IMR-90 (cell line): ENCODE measurements around the gene CAPS. TPM values are rescaled to one million over a fixed set of nuclear protein-coding genes. Genes with fewer than 3 reads are reported as not detected.
A peak's percentile ranks its signal among the peaks of the same experiment; 100 is the strongest.

ENCODE experiments used
- ATAC-seq: fragments of 200-7000 bp; cut with Tn5 transposase; 2 replicates; pipeline ENCODE4 v1.9.1; 2020; ENCODE audit warnings: low read depth, mild to moderate bottlenecking, moderate library complexity
- BruUV-seq: library from RNA; stranded (reverse); fragments of 400-500 nt; replicated peaks from 2 replicates; lab custom pipeline; 2021; lab: Mats Ljungman, UMichigan
- CTCF ChIA-PET: fragments of 300-600 bp; formaldehyde crosslinking; extraction: SDS; loops from one replicate; lab custom pipeline; 2021; ENCODE audit warnings: antibody characterized with exemption; lab: Yijun Ruan, JAX
- POLR2A ChIA-PET: fragments of 300-600 bp; sonication (Branson Sonifier 250); formaldehyde crosslinking; loops from one replicate; lab custom pipeline; 2022; ENCODE audit warnings: antibody characterized with exemption; ENCODE audit not compliant: unreplicated experiment; lab: Charles Lee
- DNase-seq: peaks from one replicate; pipeline ENCODE4 v3.0.0; 2013
- H2AFZ ChIP-seq: replicated peaks from 2 replicates; pipeline ENCODE3; 2013; ENCODE audit warnings: low read length, mild to moderate bottlenecking; ENCODE audit not compliant: poor library complexity
- H2AK5ac ChIP-seq: 2 replicates; pipeline ENCODE4 v1.6.1; 2013; ENCODE audit warnings: low read depth, low read length, inconsistent platforms
- H2AK9ac ChIP-seq: replicated peaks from 2 replicates; pipeline ENCODE3; 2013; ENCODE audit warnings: mild to moderate bottlenecking, low read depth, low read length, moderate library complexity; ENCODE audit not compliant: poor library complexity
- H2BK120ac ChIP-seq: 2 replicates; pipeline ENCODE4 v1.6.1; 2013; ENCODE audit warnings: low read depth, low read length, inconsistent platforms
- H2BK15ac ChIP-seq: 3 replicates; pipeline ENCODE4 v1.6.1; 2013; ENCODE audit warnings: low read depth, low read length, inconsistent platforms
- H2BK20ac ChIP-seq: 2 replicates; pipeline ENCODE4 v1.6.1; 2013; ENCODE audit warnings: low read depth, mild to moderate bottlenecking, inconsistent platforms, low read length, moderate library complexity
- H2BK5ac ChIP-seq: 2 replicates; pipeline ENCODE4 v1.6.1; 2013; ENCODE audit warnings: mild to moderate bottlenecking, low read depth, low read length, inconsistent platforms; ENCODE audit not compliant: poor library complexity, severe bottlenecking
- H3K14ac ChIP-seq: replicated peaks from 2 replicates; pipeline ENCODE4 v1.6.1; 2013; ENCODE audit warnings: low read depth, low read length, inconsistent platforms
- H3K18ac ChIP-seq: 2 replicates; pipeline ENCODE4 v1.6.1; 2013; ENCODE audit warnings: low read depth, low read length, control low read depth
- H3K23ac ChIP-seq: 2 replicates; pipeline ENCODE4 v1.6.1; 2013; ENCODE audit warnings: low read depth, low read length, inconsistent platforms
- H3K27ac ChIP-seq: 2 replicates; pipeline ENCODE4 v1.5.1; 2013; ENCODE audit warnings: mild to moderate bottlenecking, control low read depth, low read length; ENCODE audit not compliant: insufficient read depth
- H3K27me3 ChIP-seq: 2 replicates; pipeline ENCODE4 v1.6.1; 2013; ENCODE audit warnings: low read length; ENCODE audit not compliant: control insufficient read depth, insufficient read depth
- H3K36me3 ChIP-seq: 2 replicates; pipeline ENCODE4 v1.6.1; 2013; ENCODE audit warnings: low read length, mixed read lengths; ENCODE audit not compliant: control insufficient read depth, insufficient read depth
- H3K4ac ChIP-seq: 2 replicates; pipeline ENCODE4 v1.6.1; 2013; ENCODE audit warnings: low read depth, low read length, inconsistent platforms
- H3K4me1 ChIP-seq: 2 replicates; pipeline ENCODE4 v1.6.1; 2013; ENCODE audit warnings: low read length, mixed read lengths; ENCODE audit not compliant: control insufficient read depth, insufficient read depth
- H3K4me2 ChIP-seq: 2 replicates; pipeline ENCODE4 v1.6.1; 2013; ENCODE audit warnings: low read depth, mild to moderate bottlenecking, control low read depth, low read length, moderate library complexity
- H3K4me3 ChIP-seq: 2 replicates; pipeline ENCODE4 v1.5.1; 2013; ENCODE audit warnings: low read depth, mild to moderate bottlenecking, control low read depth, low read length, moderate library complexity; ENCODE audit not compliant: insufficient read depth
- H3K56ac ChIP-seq: 2 replicates; pipeline ENCODE4 v1.6.1; 2013; ENCODE audit warnings: low read length, inconsistent platforms; ENCODE audit not compliant: insufficient read depth; ENCODE audit errors: extremely low read depth
- H3K79me1 ChIP-seq, 2 experiments: 2 replicates each; pipeline ENCODE4 v1.6.1; 2013; ENCODE audit warnings: low read length in 2 of 2, inconsistent platforms in 1 of 2, low read depth in 1 of 2
- H3K9ac ChIP-seq: 2 replicates; pipeline ENCODE4 v1.6.1; 2013; ENCODE audit warnings: low read depth, low read length, control low read depth
- H3K9me1 ChIP-seq: 2 replicates; pipeline ENCODE4 v1.6.1; 2013; ENCODE audit warnings: low read length, inconsistent platforms; ENCODE audit not compliant: insufficient read depth
- H3K9me3 ChIP-seq: 2 replicates; pipeline ENCODE4 v1.6.1; 2013; ENCODE audit warnings: low read length; ENCODE audit not compliant: control insufficient read depth, insufficient read depth
- H4K20me1 ChIP-seq: 2 replicates; pipeline ENCODE4 v1.6.1; 2013; ENCODE audit warnings: low read length, inconsistent platforms; ENCODE audit not compliant: insufficient read depth
- H4K5ac ChIP-seq: 2 replicates; pipeline ENCODE4 v1.6.1; 2013; ENCODE audit warnings: mild to moderate bottlenecking, low read depth, low read length, control low read depth
- H4K8ac ChIP-seq, 2 experiments: 2 replicates each; pipeline ENCODE4 v1.6.1; 2013; ENCODE audit warnings: low read depth in 2 of 2, low read length in 2 of 2, control low read depth in 1 of 2, inconsistent platforms in 1 of 2
- H4K91ac ChIP-seq: 2 replicates; pipeline ENCODE4 v1.6.1; 2013; ENCODE audit warnings: low read depth, low read length, inconsistent platforms; ENCODE audit not compliant: insufficient read depth
- BHLHE40 ChIP-seq: fragments of 150-350 bp; IDR thresholded peaks from 2 replicates; pipeline ENCODE4 v1.6.1; 2016; ENCODE audit warnings: mild to moderate bottlenecking, low read depth, low read length
- CEBPB ChIP-seq: IDR thresholded peaks from 2 replicates; pipeline ENCODE4 v1.6.1; 2012; ENCODE audit warnings: low read depth, low read length, improper control_type of control experiment
- CHD1 ChIP-seq: IDR thresholded peaks from 2 replicates; pipeline ENCODE4 v1.6.1; 2012; ENCODE audit warnings: low read depth, low read length, improper control_type of control experiment
- FOS ChIP-seq: fragments of 150-350 bp; IDR thresholded peaks from 2 replicates; pipeline ENCODE4 v1.6.1; 2016; ENCODE audit warnings: low read depth, low read length
- MAFK ChIP-seq: IDR thresholded peaks from 2 replicates; pipeline ENCODE4 v1.6.1; 2012; ENCODE audit warnings: low read depth, low read length, improper control_type of control experiment
- MAZ ChIP-seq: IDR thresholded peaks from 2 replicates; pipeline ENCODE4 v1.6.1; 2012; ENCODE audit warnings: low read depth, mild to moderate bottlenecking, low read length, improper control_type of control experiment, moderate library complexity, borderline replicate concordance
- MXI1 ChIP-seq: IDR thresholded peaks from 2 replicates; pipeline ENCODE4 v1.6.1; 2012; ENCODE audit warnings: low read depth, mild to moderate bottlenecking, low read length, moderate library complexity, borderline replicate concordance
- NFE2L2 ChIP-seq: fragments of 150-350 bp; IDR thresholded peaks from 2 replicates; pipeline ENCODE4 v1.6.1; 2016; ENCODE audit warnings: low read depth, mild to moderate bottlenecking, low read length
- POLR2A ChIP-seq: IDR thresholded peaks from 2 replicates; pipeline ENCODE4 v1.6.1; 2012; ENCODE audit warnings: mild to moderate bottlenecking, low read depth, low read length
- RAD21 ChIP-seq: IDR thresholded peaks from 2 replicates; pipeline ENCODE4 v1.6.1; 2012; ENCODE audit warnings: low read length, improper control_type of control experiment
- RCOR1 ChIP-seq: IDR thresholded peaks from 2 replicates; pipeline ENCODE4 v1.6.1; 2012; ENCODE audit warnings: mild to moderate bottlenecking, low read length, improper control_type of control experiment; ENCODE audit not compliant: insufficient replicate concordance
- RFX5 ChIP-seq: IDR thresholded peaks from 2 replicates; pipeline ENCODE4 v1.8.0; 2012; ENCODE audit warnings: low read depth, mild to moderate bottlenecking, low read length, moderate library complexity
- SMC3 ChIP-seq: fragments of 150-350 bp; IDR thresholded peaks from 2 replicates; pipeline ENCODE4 v1.6.1; 2016; ENCODE audit warnings: low read depth, mild to moderate bottlenecking, antibody characterized with exemption, low read length, moderate library complexity
- WGBS, 2 experiments: methylation state at CpG; one replicate each; pipeline versions ENCODE4 v1.1.5 to v1.1.7; 2013; ENCODE audit warnings: missing lambda C conversion rate in 2 of 2; ENCODE audit not compliant: insufficient read length in 1 of 2; ENCODE audit errors: extremely low coverage in 2 of 2; 5-methylcytosine and 5-hydroxymethylcytosine counted together
- dilution Hi-C: fragments of 300-500 bp; cut with HindIII; formaldehyde crosslinking; loops from one replicate; pipeline ENCODE4 v1.14.3; 2018; ENCODE audit warnings: low sequenced_read_pairs; ENCODE audit not compliant: unreplicated experiment
- in situ Hi-C: fragments of 300-500 bp; cut with MboI; formaldehyde crosslinking; loops from 3 replicates; pipeline ENCODE4 v1.14.3; 2019; ENCODE audit warnings: low sequenced_read_pairs, inconsistent platforms, mixed read lengths
- intact Hi-C: fragments of 100-400 bp; cut with micrococcal nuclease; formaldehyde crosslinking; loops from 2 replicates; pipeline ENCODE4 v1.10.0; 2022
- polyA plus RNA-seq, 3 experiments: library from polyadenylated mRNA; depleted of rRNA; stranded (reverse); fragments of >200 nt; gene quantifications; 2 replicates each; pipeline ENCODE4 v1.2.3, GENCODE V29; 2012; ENCODE audit warnings: low replicate concordance in 1 of 3
- total RNA-seq: library from RNA; depleted of rRNA; stranded (reverse); fragments of >200 nt; gene quantifications from 2 replicates; pipeline ENCODE4 v1.2.3, GENCODE V29; 2012
- TF ChIP-seq, protein P1 (sequence below): conservative IDR thresholded peaks from 2 replicates; pipeline ENCODE4 v1.5.1; 2012; ENCODE audit warnings: mild to moderate bottlenecking, low read depth, low read length, improper control_type of control experiment
- TF ChIP-seq, protein P2 (sequence below): fragments of 150-350 bp; IDR thresholded peaks from 2 replicates; pipeline ENCODE4 v1.6.1; 2017; ENCODE audit warnings: mild to moderate bottlenecking, antibody characterized with exemption, low read length, low read depth
- TF ChIP-seq, protein P3 (sequence below): fragments of 150-350 bp; IDR thresholded peaks from 2 replicates; pipeline ENCODE4 v1.6.1; 2016; ENCODE audit warnings: low read depth, mild to moderate bottlenecking, low read length, moderate library complexity, borderline replicate concordance

CAPS gene
- total and polyA plus RNA-seq, 2 of the 4 experiments (the other 2 are of a cell fraction) = 0.54 to 4.9 TPM

DNA sequence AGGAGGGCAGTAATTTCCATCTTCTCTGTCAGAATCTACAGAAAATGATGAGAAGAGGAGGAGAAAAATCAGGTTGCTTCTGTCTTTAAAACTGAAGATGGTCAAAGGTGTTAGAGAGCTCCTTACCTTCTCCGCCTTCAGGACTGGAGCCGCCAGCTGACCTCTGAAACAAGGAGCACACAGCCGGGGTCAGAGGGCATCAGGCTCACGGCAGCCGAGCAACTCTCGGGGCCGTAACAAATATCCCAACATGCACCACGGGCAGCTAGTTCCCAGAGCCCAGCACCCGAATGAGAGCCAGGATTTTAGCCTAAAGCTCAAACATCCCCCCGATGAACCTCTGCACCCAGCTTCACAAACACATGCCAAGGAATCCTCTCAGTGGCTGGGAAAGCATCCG is 27.6 kb downstream of the CAPS start:
- Histone ChIP-seq H4K91ac (peak overlapping the region; percentile 74; the same call in 1 of the 2 replicates), H4K8ac (peak overlapping the region; percentile 28 to 73; a peak in 3 of 4 replicates), H3K9me1 (peaks cover 43% of the 10 kb centered on the region), H3K23ac (peak overlapping the region; percentile 71; the same call in 1 of the 2 replicates), H4K20me1 (peaks cover 43% of the 10 kb centered on the region), H2AK9ac (peak overlapping the region; percentile 58), H3K79me1 (peaks cover 50 to 91% of the 10 kb centered on the region in 2 experiments), H3K14ac (0 out of 2 replicates have a peak overlapping the region, but pooled peaks have one; percentile 52), H2BK15ac (peak overlapping the region; percentile 47; the same call in 1 of the 3 replicates), H3K4me3 (no peak overlapping the region), H3K9ac (no peak overlapping the region), H3K4me1 (peaks cover 31% of the 10 kb centered on the region), H2BK5ac (no peak overlapping the region), H3K36me3 (peaks cover 35% of the 10 kb centered on the region), H4K5ac (no peak overlapping the region; the same call in 1 of the 2 replicates), H2BK120ac (no peak overlapping the region), H3K4ac (peak overlapping the region; percentile 60), H3K27me3 (no peaks in the 10 kb centered on the region), H3K9me3 (no peaks in the 10 kb centered on the region), H3K18ac (peak overlapping the region; percentile 1; the same call in 1 of the 2 replicates), H2AFZ (no peak overlapping the region), H3K27ac (peak overlapping the region; percentile 83; the same call in 1 of the 2 replicates), H3K4me2 (no peak overlapping the region), H3K56ac (no peak overlapping the region), H2AK5ac (peak overlapping the region; percentile 88), H2BK20ac (peak overlapping the region; percentile 69; the same call in 1 of the 2 replicates)
- CTCF ChIA-PET = no interaction called here
- in situ Hi-C loops = no loop called here
- no peak for DNase-seq
- no TSS peak for BruUV-seq
- no peak for ATAC-seq
- dilution Hi-C loops = no loop called here
- intact Hi-C loops = no loop called here
- POLR2A ChIA-PET = no interaction called here
- WGBS, 2 experiments = no CpG with 5 or more reads among the region's 11 CpGs
- no peak for TF ChIP-seq CHD1
- no peak for TF ChIP-seq MAZ
- no peak for TF ChIP-seq NFE2L2
- TF ChIP-seq RAD21 = no peak
- TF ChIP-seq RFX5 = no peak
- no peak for TF ChIP-seq MXI1
- TF ChIP-seq, protein P1, sequence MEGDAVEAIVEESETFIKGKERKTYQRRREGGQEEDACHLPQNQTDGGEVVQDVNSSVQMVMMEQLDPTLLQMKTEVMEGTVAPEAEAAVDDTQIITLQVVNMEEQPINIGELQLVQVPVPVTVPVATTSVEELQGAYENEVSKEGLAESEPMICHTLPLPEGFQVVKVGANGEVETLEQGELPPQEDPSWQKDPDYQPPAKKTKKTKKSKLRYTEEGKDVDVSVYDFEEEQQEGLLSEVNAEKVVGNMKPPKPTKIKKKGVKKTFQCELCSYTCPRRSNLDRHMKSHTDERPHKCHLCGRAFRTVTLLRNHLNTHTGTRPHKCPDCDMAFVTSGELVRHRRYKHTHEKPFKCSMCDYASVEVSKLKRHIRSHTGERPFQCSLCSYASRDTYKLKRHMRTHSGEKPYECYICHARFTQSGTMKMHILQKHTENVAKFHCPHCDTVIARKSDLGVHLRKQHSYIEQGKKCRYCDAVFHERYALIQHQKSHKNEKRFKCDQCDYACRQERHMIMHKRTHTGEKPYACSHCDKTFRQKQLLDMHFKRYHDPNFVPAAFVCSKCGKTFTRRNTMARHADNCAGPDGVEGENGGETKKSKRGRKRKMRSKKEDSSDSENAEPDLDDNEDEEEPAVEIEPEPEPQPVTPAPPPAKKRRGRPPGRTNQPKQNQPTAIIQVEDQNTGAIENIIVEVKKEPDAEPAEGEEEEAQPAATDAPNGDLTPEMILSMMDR = no peak
- TF ChIP-seq, protein P2, sequence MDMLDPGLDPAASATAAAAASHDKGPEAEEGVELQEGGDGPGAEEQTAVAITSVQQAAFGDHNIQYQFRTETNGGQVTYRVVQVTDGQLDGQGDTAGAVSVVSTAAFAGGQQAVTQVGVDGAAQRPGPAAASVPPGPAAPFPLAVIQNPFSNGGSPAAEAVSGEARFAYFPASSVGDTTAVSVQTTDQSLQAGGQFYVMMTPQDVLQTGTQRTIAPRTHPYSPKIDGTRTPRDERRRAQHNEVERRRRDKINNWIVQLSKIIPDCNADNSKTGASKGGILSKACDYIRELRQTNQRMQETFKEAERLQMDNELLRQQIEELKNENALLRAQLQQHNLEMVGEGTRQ = no peak
- TF ChIP-seq, protein P3, sequence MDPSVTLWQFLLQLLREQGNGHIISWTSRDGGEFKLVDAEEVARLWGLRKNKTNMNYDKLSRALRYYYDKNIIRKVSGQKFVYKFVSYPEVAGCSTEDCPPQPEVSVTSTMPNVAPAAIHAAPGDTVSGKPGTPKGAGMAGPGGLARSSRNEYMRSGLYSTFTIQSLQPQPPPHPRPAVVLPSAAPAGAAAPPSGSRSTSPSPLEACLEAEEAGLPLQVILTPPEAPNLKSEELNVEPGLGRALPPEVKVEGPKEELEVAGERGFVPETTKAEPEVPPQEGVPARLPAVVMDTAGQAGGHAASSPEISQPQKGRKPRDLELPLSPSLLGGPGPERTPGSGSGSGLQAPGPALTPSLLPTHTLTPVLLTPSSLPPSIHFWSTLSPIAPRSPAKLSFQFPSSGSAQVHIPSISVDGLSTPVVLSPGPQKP = no peak
- no peak for TF ChIP-seq SMC3
- TF ChIP-seq BHLHE40 = no peak
- TF ChIP-seq MAFK = no peak
- TF ChIP-seq RCOR1 = no peak
- TF ChIP-seq CEBPB = no peak
- no peak for TF ChIP-seq POLR2A
- no peak for TF ChIP-seq FOS
